Transverse colon (tissue), 4 donors: ENCODE measurements around the gene CBX4.

Experiments
- POLR2A ChIP-seq: fragments of 450-650 bp; IDR thresholded peaks from one replicate; pipeline ENCODE4 v1.6.1; 2016; ENCODE audit warnings: antibody characterized with exemption, mild to moderate bottlenecking, moderate library complexity
- POLR2AphosphoS5 ChIP-seq, 3 donors: sonication (generic); formaldehyde crosslinking; IDR thresholded peaks; one replicate each; pipeline ENCODE4 v1.6.1; 2016; ENCODE audit warnings: antibody characterized with exemption in 3 of 3
- TF ChIP-seq, protein P1 (sequence below), 5 experiments: fragments of 200-600 bp in 3 of 5; fragments of 450-650 bp in 2 of 5; sonication (generic) in 3 of 5; IDR thresholded peaks; 1 replicate in 2 of 5; 2 replicates in 3 of 5; pipeline ENCODE4 v1.5.1; 2016 to 2017; ENCODE audit warnings: antibody characterized with exemption in 5 of 5, inconsistent platforms in 3 of 5, mild to moderate bottlenecking in 2 of 5, moderate library complexity in 1 of 5

- TF ChIP-seq, protein P1, sequence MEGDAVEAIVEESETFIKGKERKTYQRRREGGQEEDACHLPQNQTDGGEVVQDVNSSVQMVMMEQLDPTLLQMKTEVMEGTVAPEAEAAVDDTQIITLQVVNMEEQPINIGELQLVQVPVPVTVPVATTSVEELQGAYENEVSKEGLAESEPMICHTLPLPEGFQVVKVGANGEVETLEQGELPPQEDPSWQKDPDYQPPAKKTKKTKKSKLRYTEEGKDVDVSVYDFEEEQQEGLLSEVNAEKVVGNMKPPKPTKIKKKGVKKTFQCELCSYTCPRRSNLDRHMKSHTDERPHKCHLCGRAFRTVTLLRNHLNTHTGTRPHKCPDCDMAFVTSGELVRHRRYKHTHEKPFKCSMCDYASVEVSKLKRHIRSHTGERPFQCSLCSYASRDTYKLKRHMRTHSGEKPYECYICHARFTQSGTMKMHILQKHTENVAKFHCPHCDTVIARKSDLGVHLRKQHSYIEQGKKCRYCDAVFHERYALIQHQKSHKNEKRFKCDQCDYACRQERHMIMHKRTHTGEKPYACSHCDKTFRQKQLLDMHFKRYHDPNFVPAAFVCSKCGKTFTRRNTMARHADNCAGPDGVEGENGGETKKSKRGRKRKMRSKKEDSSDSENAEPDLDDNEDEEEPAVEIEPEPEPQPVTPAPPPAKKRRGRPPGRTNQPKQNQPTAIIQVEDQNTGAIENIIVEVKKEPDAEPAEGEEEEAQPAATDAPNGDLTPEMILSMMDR (IDR thresholded peaks at IDR 0.05) = peak; percentile 58 to 66 (median 61)
- TF ChIP-seq POLR2AphosphoS5 (IDR thresholded peaks at IDR 0.05) (no peak), POLR2A (no peak)
Measured at GRCh38 chr17:79834565-79835469, 4.4 kb downstream of the CBX4 start.
